Skeletal muscle tissue (tissue), 4 donors: ENCODE results near the gene TIMM44. TPM values are rescaled to one million over a fixed set of nuclear protein-coding genes. Genes with fewer than 3 reads are reported as not detected.
"Not testable (repeated sequence)": the region's sequence is repeated elsewhere in the genome, so short reads cannot be mapped to it uniquely, and the experiment has no call there.

Source experiments
- H3K27ac ChIP-seq: one replicate; pipeline ENCODE4 v1.7.0; 2013; ENCODE audit warnings: mild to moderate bottlenecking, low read depth, low read length, inconsistent platforms
- H3K27me3 ChIP-seq, 3 donors: one replicate each; pipeline ENCODE4 v1.7.0; 2013; ENCODE audit warnings: low read length in 3 of 3; ENCODE audit not compliant: control insufficient read depth in 3 of 3, insufficient read depth in 3 of 3
- H3K36me3 ChIP-seq, 3 donors: one replicate each; pipeline ENCODE4 v1.7.0; 2013; ENCODE audit warnings: low read length in 3 of 3; ENCODE audit not compliant: control insufficient read depth in 3 of 3, insufficient read depth in 3 of 3
- H3K4me1 ChIP-seq, 3 donors: one replicate each; pipeline ENCODE4 v1.7.0; 2013; ENCODE audit warnings: low read length in 3 of 3, mild to moderate bottlenecking in 3 of 3; ENCODE audit not compliant: control insufficient read depth in 3 of 3, insufficient read depth in 3 of 3
- H3K4me3 ChIP-seq, 3 donors: one replicate each; pipeline ENCODE4 v1.7.0; 2013; ENCODE audit warnings: low read length in 3 of 3
- H3K9ac ChIP-seq, 3 donors: one replicate each; pipeline ENCODE4 v1.7.0; 2013; ENCODE audit warnings: low read length in 3 of 3, mild to moderate bottlenecking in 3 of 3, moderate library complexity in 2 of 3, low read depth in 1 of 3
- H3K9me3 ChIP-seq, 3 donors: one replicate each; pipeline ENCODE4 v1.7.0; 2013; ENCODE audit warnings: low read length in 3 of 3; ENCODE audit not compliant: control insufficient read depth in 3 of 3
- total RNA-seq: library from RNA; depleted of rRNA; stranded (reverse); fragments of >200 nt; gene quantifications from one replicate; pipeline ENCODE4 v1.2.3, GENCODE V29; 2014
- donor health status: Osteomylitis.

TIMM44 gene
- total RNA-seq, 1 donor from 2014 or later = 36.0 TPM

- no peaks in the 10 kb centered on the region for H3K27me3 ChIP-seq
- no peaks in the 10 kb centered on the region for H3K4me1 ChIP-seq
- H3K27ac ChIP-seq = no peak overlapping the region
- H3K9me3 ChIP-seq = no peaks in the 10 kb centered on the region
- peaks cover 39 to 58% (median 53%) of the 10 kb centered on the region in 3 donors for H3K36me3 ChIP-seq
- H3K4me3 ChIP-seq = no peak overlapping the region
- H3K9ac ChIP-seq = peak overlapping the region in 1 of 3 donors; percentile 8
These were observed 24.7 kb upstream of the TIMM44 start for GRCh38 chr19:7968008-7968795.

- Histone ChIP-seq H3K9me3 (no peaks in the 10 kb centered on the region), H3K27me3 (no peaks in the 10 kb centered on the region), H3K9ac (no peak overlapping the region), H3K4me1 (no peaks in the 10 kb centered on the region), H3K27ac (no peak overlapping the region), H3K4me3 (no peak overlapping the region), H3K36me3 (peaks cover 47 to 58% (median 53%) of the 10 kb centered on the region in 3 donors)
These were observed 22.6 kb upstream of the TIMM44 start for GRCh38 chr19:7965921-7966665.

- no peaks in the 10 kb centered on the region for H3K27me3 ChIP-seq
- no peaks in the 10 kb centered on the region for H3K4me1 ChIP-seq
- H3K27ac ChIP-seq = no peak overlapping the region
- no peaks in the 10 kb centered on the region for H3K9me3 ChIP-seq
- H3K9ac ChIP-seq = no peak overlapping the region
- H3K36me3 ChIP-seq = peaks cover 52 to 64% (median 52%) of the 10 kb centered on the region in 3 donors
- no peak overlapping the region for H3K4me3 ChIP-seq
These were observed 21.9 kb upstream of the TIMM44 start for GRCh38 chr19:7965259-7965841.

GRCh38 chr19:7963566-7963965, 20.1 kb upstream of the TIMM44 start:
- H3K36me3 ChIP-seq = peaks cover 44 to 59% (median 47%) of the 10 kb centered on the region in 3 donors

GRCh38 chr19:7962644-7963268, 19.3 kb upstream of the TIMM44 start:
- no peaks in the 10 kb centered on the region for H3K9me3 ChIP-seq
- no peak overlapping the region for H3K9ac ChIP-seq
- no peak overlapping the region for H3K27ac ChIP-seq
- peaks cover 40 to 59% (median 43%) of the 10 kb centered on the region in 3 donors for H3K36me3 ChIP-seq
- no peak overlapping the region for H3K4me3 ChIP-seq
- no peaks in the 10 kb centered on the region for H3K27me3 ChIP-seq
- H3K4me1 ChIP-seq = no peaks in the 10 kb centered on the region

More at GRCh38 chr19:7963566-7963965, 20.1 kb upstream of the TIMM44 start:
- Histone ChIP-seq H3K4me3 (no peak overlapping the region), H3K27ac (no peak overlapping the region), H3K9ac (no peak overlapping the region), H3K27me3 (no peaks in the 10 kb centered on the region), H3K4me1 (no peaks in the 10 kb centered on the region), H3K9me3 (no peaks in the 10 kb centered on the region)

- H3K9me3 ChIP-seq = no peaks in the 10 kb centered on the region
- no peak overlapping the region for H3K9ac ChIP-seq
- no peak overlapping the region for H3K27ac ChIP-seq
- peaks cover 33 to 53% (median 37%) of the 10 kb centered on the region in 3 donors for H3K36me3 ChIP-seq
- H3K4me3 ChIP-seq = no peak overlapping the region
- no peaks in the 10 kb centered on the region for H3K4me1 ChIP-seq
- H3K27me3 ChIP-seq = no peaks in the 10 kb centered on the region
These were observed 18.6 kb upstream of the TIMM44 start for GRCh38 chr19:7961920-7962626.

- H3K4me3 ChIP-seq, H3K4me1 ChIP-seq, H3K27me3 ChIP-seq, H3K9ac ChIP-seq, H3K27ac ChIP-seq, H3K9me3 ChIP-seq: not testable (repeated sequence)
- H3K36me3 ChIP-seq = peaks cover 26 to 43% (median 30%) of the 10 kb centered on the region in 3 donors
These were observed 17.6 kb upstream of the TIMM44 start for GRCh38 chr19:7961082-7961481.

- H3K4me1 ChIP-seq = no peaks in the 10 kb centered on the region
- H3K36me3 ChIP-seq = peaks cover 22 to 28% (median 25%) of the 10 kb centered on the region in 3 donors
These were observed 15.7 kb upstream of the TIMM44 start for GRCh38 chr19:7959211-7959610.

GRCh38 chr19:7955696-7956095, 12.2 kb upstream of the TIMM44 start:
- H3K9me3 ChIP-seq = no peaks in the 10 kb centered on the region
- H3K4me1 ChIP-seq = peaks cover 13 to 19% (median 14%) of the 10 kb centered on the region in 3 donors
- no peaks in the 10 kb centered on the region for H3K27me3 ChIP-seq
- no peak overlapping the region for H3K9ac ChIP-seq
- H3K4me3 ChIP-seq = no peak overlapping the region
- H3K27ac ChIP-seq = no peak overlapping the region
- H3K36me3 ChIP-seq = peaks cover 4 to 6% (median 6%) of the 10 kb centered on the region in 3 donors

More at GRCh38 chr19:7959211-7959610, 15.7 kb upstream of the TIMM44 start:
- Histone ChIP-seq H3K9ac (no peak overlapping the region), H3K27ac (no peak overlapping the region), H3K4me3 (no peak overlapping the region), H3K27me3 (no peaks in the 10 kb centered on the region), H3K9me3 (no peaks in the 10 kb centered on the region)
